IMR-90 (cell line): Measurements from ENCODE around the gene FMN2. TPM values are rescaled to one million over a fixed set of nuclear protein-coding genes. Genes with fewer than 3 reads are reported as not detected.

Source experiments
- ATAC-seq: fragments of 200-7000 bp; cut with Tn5 transposase; 2 replicates; pipeline ENCODE4 v1.9.1; 2020; ENCODE audit warnings: low read depth, mild to moderate bottlenecking, moderate library complexity
- BruUV-seq: library from RNA; stranded (reverse); fragments of 400-500 nt; replicated peaks from 2 replicates; lab custom pipeline; 2021; lab: Mats Ljungman, UMichigan
- CTCF ChIA-PET: fragments of 300-600 bp; formaldehyde crosslinking; extraction: SDS; loops from one replicate; lab custom pipeline; 2021; ENCODE audit warnings: antibody characterized with exemption; lab: Yijun Ruan, JAX
- POLR2A ChIA-PET: fragments of 300-600 bp; sonication (Branson Sonifier 250); formaldehyde crosslinking; loops from one replicate; lab custom pipeline; 2022; ENCODE audit warnings: antibody characterized with exemption; ENCODE audit not compliant: unreplicated experiment; lab: Charles Lee
- DNase-seq: peaks from one replicate; pipeline ENCODE4 v3.0.0; 2013
- H2AFZ ChIP-seq: replicated peaks from 2 replicates; pipeline ENCODE3; 2013; ENCODE audit warnings: low read length, mild to moderate bottlenecking; ENCODE audit not compliant: poor library complexity
- H2AK5ac ChIP-seq: 2 replicates; pipeline ENCODE4 v1.6.1; 2013; ENCODE audit warnings: low read depth, low read length, inconsistent platforms
- H2AK9ac ChIP-seq: replicated peaks from 2 replicates; pipeline ENCODE3; 2013; ENCODE audit warnings: mild to moderate bottlenecking, low read depth, low read length, moderate library complexity; ENCODE audit not compliant: poor library complexity
- H2BK120ac ChIP-seq: 2 replicates; pipeline ENCODE4 v1.6.1; 2013; ENCODE audit warnings: low read depth, low read length, inconsistent platforms
- H2BK15ac ChIP-seq: 3 replicates; pipeline ENCODE4 v1.6.1; 2013; ENCODE audit warnings: low read depth, low read length, inconsistent platforms
- H2BK20ac ChIP-seq: 2 replicates; pipeline ENCODE4 v1.6.1; 2013; ENCODE audit warnings: low read depth, mild to moderate bottlenecking, inconsistent platforms, low read length, moderate library complexity
- H2BK5ac ChIP-seq: 2 replicates; pipeline ENCODE4 v1.6.1; 2013; ENCODE audit warnings: mild to moderate bottlenecking, low read depth, low read length, inconsistent platforms; ENCODE audit not compliant: poor library complexity, severe bottlenecking
- H3K14ac ChIP-seq: replicated peaks from 2 replicates; pipeline ENCODE4 v1.6.1; 2013; ENCODE audit warnings: low read depth, low read length, inconsistent platforms
- H3K18ac ChIP-seq: 2 replicates; pipeline ENCODE4 v1.6.1; 2013; ENCODE audit warnings: low read depth, low read length, control low read depth
- H3K23ac ChIP-seq: 2 replicates; pipeline ENCODE4 v1.6.1; 2013; ENCODE audit warnings: low read depth, low read length, inconsistent platforms
- H3K27ac ChIP-seq: 2 replicates; pipeline ENCODE4 v1.5.1; 2013; ENCODE audit warnings: mild to moderate bottlenecking, control low read depth, low read length; ENCODE audit not compliant: insufficient read depth
- H3K27me3 ChIP-seq: 2 replicates; pipeline ENCODE4 v1.6.1; 2013; ENCODE audit warnings: low read length; ENCODE audit not compliant: control insufficient read depth, insufficient read depth
- H3K36me3 ChIP-seq: 2 replicates; pipeline ENCODE4 v1.6.1; 2013; ENCODE audit warnings: low read length, mixed read lengths; ENCODE audit not compliant: control insufficient read depth, insufficient read depth
- H3K4ac ChIP-seq: 2 replicates; pipeline ENCODE4 v1.6.1; 2013; ENCODE audit warnings: low read depth, low read length, inconsistent platforms
- H3K4me1 ChIP-seq: 2 replicates; pipeline ENCODE4 v1.6.1; 2013; ENCODE audit warnings: low read length, mixed read lengths; ENCODE audit not compliant: control insufficient read depth, insufficient read depth
- H3K4me2 ChIP-seq: 2 replicates; pipeline ENCODE4 v1.6.1; 2013; ENCODE audit warnings: low read depth, mild to moderate bottlenecking, control low read depth, low read length, moderate library complexity
- H3K4me3 ChIP-seq: 2 replicates; pipeline ENCODE4 v1.5.1; 2013; ENCODE audit warnings: low read depth, mild to moderate bottlenecking, control low read depth, low read length, moderate library complexity; ENCODE audit not compliant: insufficient read depth
- H3K56ac ChIP-seq: 2 replicates; pipeline ENCODE4 v1.6.1; 2013; ENCODE audit warnings: low read length, inconsistent platforms; ENCODE audit not compliant: insufficient read depth; ENCODE audit errors: extremely low read depth
- H3K79me1 ChIP-seq, 2 experiments: 2 replicates each; pipeline ENCODE4 v1.6.1; 2013; ENCODE audit warnings: low read length in 2 of 2, inconsistent platforms in 1 of 2, low read depth in 1 of 2
- H3K9ac ChIP-seq: 2 replicates; pipeline ENCODE4 v1.6.1; 2013; ENCODE audit warnings: low read depth, low read length, control low read depth
- H3K9me1 ChIP-seq: 2 replicates; pipeline ENCODE4 v1.6.1; 2013; ENCODE audit warnings: low read length, inconsistent platforms; ENCODE audit not compliant: insufficient read depth
- H3K9me3 ChIP-seq: 2 replicates; pipeline ENCODE4 v1.6.1; 2013; ENCODE audit warnings: low read length; ENCODE audit not compliant: control insufficient read depth, insufficient read depth
- H4K20me1 ChIP-seq: 2 replicates; pipeline ENCODE4 v1.6.1; 2013; ENCODE audit warnings: low read length, inconsistent platforms; ENCODE audit not compliant: insufficient read depth
- H4K5ac ChIP-seq: 2 replicates; pipeline ENCODE4 v1.6.1; 2013; ENCODE audit warnings: mild to moderate bottlenecking, low read depth, low read length, control low read depth
- H4K8ac ChIP-seq, 2 experiments: 2 replicates each; pipeline ENCODE4 v1.6.1; 2013; ENCODE audit warnings: low read depth in 2 of 2, low read length in 2 of 2, control low read depth in 1 of 2, inconsistent platforms in 1 of 2
- H4K91ac ChIP-seq: 2 replicates; pipeline ENCODE4 v1.6.1; 2013; ENCODE audit warnings: low read depth, low read length, inconsistent platforms; ENCODE audit not compliant: insufficient read depth
- BHLHE40 ChIP-seq: fragments of 150-350 bp; IDR thresholded peaks from 2 replicates; pipeline ENCODE4 v1.6.1; 2016; ENCODE audit warnings: mild to moderate bottlenecking, low read depth, low read length
- CEBPB ChIP-seq: IDR thresholded peaks from 2 replicates; pipeline ENCODE4 v1.6.1; 2012; ENCODE audit warnings: low read depth, low read length, improper control_type of control experiment
- CHD1 ChIP-seq: IDR thresholded peaks from 2 replicates; pipeline ENCODE4 v1.6.1; 2012; ENCODE audit warnings: low read depth, low read length, improper control_type of control experiment
- CTCF ChIP-seq: conservative IDR thresholded peaks from 2 replicates; pipeline ENCODE4 v1.5.1; 2012; ENCODE audit warnings: mild to moderate bottlenecking, low read depth, low read length, improper control_type of control experiment
- ELK1 ChIP-seq: fragments of 150-350 bp; IDR thresholded peaks from 2 replicates; pipeline ENCODE4 v1.6.1; 2016; ENCODE audit warnings: low read depth, mild to moderate bottlenecking, low read length, moderate library complexity, borderline replicate concordance
- FOS ChIP-seq: fragments of 150-350 bp; IDR thresholded peaks from 2 replicates; pipeline ENCODE4 v1.6.1; 2016; ENCODE audit warnings: low read depth, low read length
- MAFK ChIP-seq: IDR thresholded peaks from 2 replicates; pipeline ENCODE4 v1.6.1; 2012; ENCODE audit warnings: low read depth, low read length, improper control_type of control experiment
- MAZ ChIP-seq: IDR thresholded peaks from 2 replicates; pipeline ENCODE4 v1.6.1; 2012; ENCODE audit warnings: low read depth, mild to moderate bottlenecking, low read length, improper control_type of control experiment, moderate library complexity, borderline replicate concordance
- MXI1 ChIP-seq: IDR thresholded peaks from 2 replicates; pipeline ENCODE4 v1.6.1; 2012; ENCODE audit warnings: low read depth, mild to moderate bottlenecking, low read length, moderate library complexity, borderline replicate concordance
- NFE2L2 ChIP-seq: fragments of 150-350 bp; IDR thresholded peaks from 2 replicates; pipeline ENCODE4 v1.6.1; 2016; ENCODE audit warnings: low read depth, mild to moderate bottlenecking, low read length
- POLR2A ChIP-seq: IDR thresholded peaks from 2 replicates; pipeline ENCODE4 v1.6.1; 2012; ENCODE audit warnings: mild to moderate bottlenecking, low read depth, low read length
- RAD21 ChIP-seq: IDR thresholded peaks from 2 replicates; pipeline ENCODE4 v1.6.1; 2012; ENCODE audit warnings: low read length, improper control_type of control experiment
- RCOR1 ChIP-seq: IDR thresholded peaks from 2 replicates; pipeline ENCODE4 v1.6.1; 2012; ENCODE audit warnings: mild to moderate bottlenecking, low read length, improper control_type of control experiment; ENCODE audit not compliant: insufficient replicate concordance
- RFX5 ChIP-seq: IDR thresholded peaks from 2 replicates; pipeline ENCODE4 v1.8.0; 2012; ENCODE audit warnings: low read depth, mild to moderate bottlenecking, low read length, moderate library complexity
- SMC3 ChIP-seq: fragments of 150-350 bp; IDR thresholded peaks from 2 replicates; pipeline ENCODE4 v1.6.1; 2016; ENCODE audit warnings: low read depth, mild to moderate bottlenecking, antibody characterized with exemption, low read length, moderate library complexity
- WGBS, 2 experiments: methylation state at CpG; one replicate each; pipeline versions ENCODE4 v1.1.5 to v1.1.7; 2013; ENCODE audit warnings: missing lambda C conversion rate in 2 of 2; ENCODE audit not compliant: insufficient read length in 1 of 2; ENCODE audit errors: extremely low coverage in 2 of 2; 5-methylcytosine and 5-hydroxymethylcytosine counted together
- dilution Hi-C: fragments of 300-500 bp; cut with HindIII; formaldehyde crosslinking; loops from one replicate; pipeline ENCODE4 v1.14.3; 2018; ENCODE audit warnings: low sequenced_read_pairs; ENCODE audit not compliant: unreplicated experiment
- in situ Hi-C: fragments of 300-500 bp; cut with MboI; formaldehyde crosslinking; loops from 3 replicates; pipeline ENCODE4 v1.14.3; 2019; ENCODE audit warnings: low sequenced_read_pairs, inconsistent platforms, mixed read lengths
- intact Hi-C: fragments of 100-400 bp; cut with micrococcal nuclease; formaldehyde crosslinking; loops from 2 replicates; pipeline ENCODE4 v1.10.0; 2022
- polyA plus RNA-seq, 3 experiments: library from polyadenylated mRNA; depleted of rRNA; stranded (reverse); fragments of >200 nt; gene quantifications; 2 replicates each; pipeline ENCODE4 v1.2.3, GENCODE V29; 2012; ENCODE audit warnings: low replicate concordance in 1 of 3
- total RNA-seq: library from RNA; depleted of rRNA; stranded (reverse); fragments of >200 nt; gene quantifications from 2 replicates; pipeline ENCODE4 v1.2.3, GENCODE V29; 2012
- TF ChIP-seq, protein P1 (sequence below): fragments of 150-350 bp; IDR thresholded peaks from 2 replicates; pipeline ENCODE4 v1.6.1; 2017; ENCODE audit warnings: mild to moderate bottlenecking, antibody characterized with exemption, low read length, low read depth

The FMN2 gene
- total and polyA plus RNA-seq, 2 of the 4 experiments (the other 2 are of a cell fraction): 29.0 to 35.8 TPM

DNA sequence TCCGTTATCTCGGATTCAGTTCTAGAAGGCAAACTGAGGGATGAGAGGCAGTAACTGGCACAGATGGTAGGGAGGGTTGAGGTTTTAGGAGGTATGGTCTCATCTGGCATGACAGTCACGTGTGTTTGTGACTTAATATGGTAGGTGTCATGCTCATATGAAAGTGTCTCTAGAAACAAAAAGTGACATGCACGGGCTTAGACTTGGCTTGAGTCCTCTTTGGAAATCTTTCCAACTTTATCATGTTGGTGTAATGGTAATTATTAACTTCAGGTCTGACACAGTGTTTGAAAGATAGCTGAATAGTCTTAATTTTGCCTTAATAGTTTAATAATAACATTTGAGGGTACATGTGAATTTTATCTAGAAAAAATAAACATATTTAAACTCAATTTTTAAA lies 218.1 kb downstream of the FMN2 start:
- Histone ChIP-seq H2AFZ (peak overlapping the region; percentile 29), H3K18ac (peak overlapping the region; percentile 85; the same call in 1 of the 2 replicates), H4K8ac (peak overlapping the region; percentile 43 to 96; a peak in 3 of 4 replicates), H4K91ac (peak overlapping the region; percentile 97), H4K5ac (peak overlapping the region; percentile 74), H3K9me3 (no peaks in the 10 kb centered on the region), H2AK5ac (peak overlapping the region; percentile 97), H3K79me1 (peaks cover 18 to 41% of the 10 kb centered on the region in 2 experiments), H3K4me2 (peak overlapping the region; percentile 31), H3K4ac (peak overlapping the region; percentile 98), H2AK9ac (no peak overlapping the region), H3K9me1 (peaks cover 12% of the 10 kb centered on the region), H4K20me1 (no peaks in the 10 kb centered on the region), H2BK20ac (peak overlapping the region; percentile 95), H3K27ac (peak overlapping the region; percentile 66), H3K9ac (no peak overlapping the region), H2BK120ac (peak overlapping the region; percentile 92), H2BK5ac (peak overlapping the region; percentile 83), H3K27me3 (no peaks in the 10 kb centered on the region), H3K14ac (peak overlapping the region; percentile 94), H2BK15ac (peak overlapping the region; percentile 81), H3K36me3 (no peaks in the 10 kb centered on the region), H3K56ac (peak overlapping the region; percentile 1; the same call in 1 of the 2 replicates), H3K23ac (peak overlapping the region; percentile 98), H3K4me1 (peaks cover 20% of the 10 kb centered on the region), H3K4me3 (no peak overlapping the region)
- intact Hi-C loops: loop anchor here (5.0 kb wide), 2 partner anchors 43 to 117 kb away; no protein-coding TSS in a partner anchor
- no TSS peak for BruUV-seq
- dilution Hi-C loops: no loop called here
- CTCF ChIA-PET: no interaction called here
- TF ChIP-seq MXI1 (no peak), RAD21 (no peak), MAFK (no peak), NFE2L2 (no peak), RCOR1 (no peak), BHLHE40 (no peak), MAZ (no peak), CEBPB (no peak), CTCF (no peak), SMC3 (no peak), RFX5 (no peak), ELK1 (no peak), FOS (no peak), POLR2A (no peak), CHD1 (no peak)
- TF ChIP-seq, protein P1, sequence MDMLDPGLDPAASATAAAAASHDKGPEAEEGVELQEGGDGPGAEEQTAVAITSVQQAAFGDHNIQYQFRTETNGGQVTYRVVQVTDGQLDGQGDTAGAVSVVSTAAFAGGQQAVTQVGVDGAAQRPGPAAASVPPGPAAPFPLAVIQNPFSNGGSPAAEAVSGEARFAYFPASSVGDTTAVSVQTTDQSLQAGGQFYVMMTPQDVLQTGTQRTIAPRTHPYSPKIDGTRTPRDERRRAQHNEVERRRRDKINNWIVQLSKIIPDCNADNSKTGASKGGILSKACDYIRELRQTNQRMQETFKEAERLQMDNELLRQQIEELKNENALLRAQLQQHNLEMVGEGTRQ: no peak
- in situ Hi-C loops: no loop called here
- WGBS, 2 experiments: no CpG with 5 or more reads among the region's 4 CpGs
- POLR2A ChIA-PET: no interaction called here
- DNase-seq: no peak
- no peak for ATAC-seq
